GM18870 (cell line): ENCODE measurements around the gene CLDND2.
"Not testable (repeated sequence)": the region's sequence is repeated elsewhere in the genome, so short reads cannot be mapped to it uniquely, and the experiment has no call there.

ENCODE experiments used
- ATAC-seq: cut with Tn5 transposase; IDR thresholded peaks from one replicate; pipeline ENCODE4 v1.9.1; 2021; ENCODE audit warnings: moderate library complexity; ENCODE audit not compliant: unreplicated experiment

Gene CLDND2

DNA sequence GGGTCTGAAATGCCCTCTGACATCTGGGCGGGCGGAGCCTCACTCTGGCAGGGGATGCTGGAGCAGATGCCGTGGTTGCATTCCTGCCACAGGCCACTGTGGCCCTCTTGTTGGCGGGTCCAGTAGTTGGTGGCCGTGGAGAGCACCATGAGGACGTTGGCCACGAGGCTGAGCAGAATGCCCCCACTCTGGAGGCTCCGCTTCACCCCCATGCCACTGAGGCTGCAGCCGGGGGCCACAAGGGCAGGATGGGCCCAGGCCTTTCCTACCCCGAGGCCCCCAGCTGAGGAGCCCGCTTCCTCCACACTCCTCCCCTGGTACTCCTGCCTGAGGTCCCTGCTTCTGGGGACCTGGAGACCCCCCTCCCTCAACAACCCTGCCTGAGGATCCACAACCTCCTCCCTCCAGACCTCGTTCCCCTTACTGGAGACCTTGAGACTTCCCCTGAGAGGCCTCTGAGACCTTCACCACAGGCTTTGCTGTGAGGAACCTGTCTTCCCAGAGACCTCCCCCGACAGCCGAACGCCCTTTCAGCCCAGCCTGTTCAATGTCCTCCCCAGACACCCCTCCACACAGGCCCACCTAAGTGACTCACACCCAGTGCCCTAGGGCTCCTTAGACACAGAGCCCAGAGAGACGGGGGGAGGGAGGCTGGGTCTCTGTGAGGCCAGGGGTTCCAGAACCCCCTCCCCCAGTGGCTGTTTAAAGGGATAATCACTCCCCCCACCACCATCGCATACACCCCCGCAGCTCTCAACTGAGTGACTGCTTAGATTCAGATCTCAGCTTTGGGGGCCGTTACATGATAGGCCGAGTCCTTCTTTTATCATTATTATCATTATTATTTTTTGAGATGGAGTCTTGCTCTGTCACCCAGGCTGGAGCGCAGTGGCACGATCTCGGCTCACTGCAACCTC lies at the start of gene CLDND2:
TSS of gene CLDND2 (minus strand) at position 638 of the 917 bp plus-strand sequence. CDS start at position 212, 426 bp downstream.
- no peak for ATAC-seq

DNA sequence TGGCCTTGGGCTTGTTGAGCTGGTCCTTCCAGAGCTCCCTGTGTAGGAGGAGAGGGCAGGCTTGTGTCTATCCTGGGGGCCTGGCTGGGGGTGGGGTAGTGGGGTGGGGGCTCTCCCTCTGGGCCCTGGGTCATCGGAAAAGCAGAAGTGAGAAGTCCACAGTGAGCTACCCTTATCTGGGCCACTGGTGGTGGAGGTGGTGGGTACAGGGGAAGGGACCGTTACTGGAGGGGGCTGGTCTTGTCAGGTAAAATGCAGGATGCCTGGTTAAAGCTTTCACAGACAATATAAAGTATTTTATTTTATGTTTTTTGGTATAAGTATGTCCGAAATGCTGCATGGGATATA lies 49.0 kb upstream of the CLDND2 start:
- no peak for ATAC-seq

- no peak for ATAC-seq
These were observed 48.5 kb upstream of the CLDND2 start, which contains the start of gene SIGLEC10 for GRCh38 chr19:51417107-51417809. Gene SIGLEC10 (minus strand): TSS chr19:51417642. CDS start chr19:51417581, 61 bp downstream.

- not testable (repeated sequence) for ATAC-seq
These were observed 47.6 kb upstream of the CLDND2 start for GRCh38 chr19:51416422-51416821.

DNA sequence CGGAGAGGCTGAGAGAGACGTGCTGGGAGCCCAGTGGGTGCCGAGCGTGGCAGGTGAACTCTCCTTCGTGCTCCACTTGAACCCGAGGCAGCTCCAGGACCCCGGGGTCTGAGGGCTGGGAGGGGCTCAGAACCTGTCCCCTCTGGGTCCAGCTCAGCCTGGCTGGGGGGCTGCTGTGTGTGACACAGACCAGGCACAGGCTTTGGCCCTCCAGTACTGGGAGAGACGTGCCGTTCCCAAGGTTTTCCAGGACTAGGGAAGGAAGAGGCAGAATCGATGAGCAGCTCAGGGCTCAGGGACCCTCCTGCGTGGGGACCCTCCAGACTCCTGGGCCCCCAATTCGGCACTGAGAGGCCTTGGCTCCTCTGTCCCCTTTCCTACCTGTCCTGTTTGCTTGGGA lies 46.4 kb upstream of the CLDND2 start:
- no peak for ATAC-seq

GRCh38 chr19:51410950-51411748 lies 42.3 kb upstream of the CLDND2 start:
- ATAC-seq, result no peak

DNA sequence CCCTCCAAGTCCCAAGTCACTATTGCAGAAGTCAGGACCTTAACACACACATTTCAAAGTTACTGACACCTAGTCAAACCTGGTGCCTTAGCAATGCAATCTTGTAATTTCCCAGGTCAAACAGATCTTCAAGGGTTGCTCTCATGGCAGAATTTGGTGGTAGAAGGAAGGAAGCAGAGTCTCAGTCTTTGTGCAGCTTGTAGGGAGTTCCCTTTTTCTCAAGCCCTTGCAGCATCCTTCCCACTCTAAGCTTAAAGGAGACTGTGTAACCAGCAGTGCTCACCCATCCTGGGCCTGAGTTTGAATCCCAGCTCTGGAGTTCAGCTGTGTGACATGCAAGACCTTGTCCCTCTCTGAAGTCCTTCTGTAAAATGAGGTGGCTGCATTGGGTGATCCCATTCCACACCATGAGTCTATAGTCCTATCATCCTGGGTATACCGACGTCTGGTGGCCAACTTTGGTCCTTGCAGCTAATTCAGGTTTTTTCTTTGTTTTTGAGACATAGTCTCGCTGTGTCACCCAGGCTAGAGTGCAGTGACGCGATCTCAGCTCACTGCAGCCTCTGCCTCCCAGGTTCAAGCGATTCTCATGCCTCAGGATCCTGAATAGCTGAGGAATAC lies 38.8 kb upstream of the CLDND2 start:
- ATAC-seq, result no peak

DNA sequence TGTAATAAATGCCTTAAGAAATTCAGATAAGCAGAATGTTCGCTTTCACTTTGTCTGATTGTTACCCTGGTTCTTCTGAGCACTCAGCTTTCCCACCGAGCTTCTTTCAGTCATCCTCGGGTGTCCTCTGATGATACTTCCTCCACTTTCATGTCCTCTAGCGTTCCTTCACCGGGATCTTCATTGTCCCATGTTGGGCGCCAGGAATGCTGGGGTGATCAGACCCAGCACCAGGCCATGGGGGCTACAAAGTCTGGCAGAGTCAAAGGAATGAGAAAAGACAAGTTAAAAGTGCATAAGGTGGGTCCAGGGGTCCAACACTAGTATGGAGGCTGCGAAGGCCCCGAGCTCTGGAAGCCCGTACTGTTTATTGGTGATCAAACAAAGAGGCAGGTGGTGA lies 33.3 kb upstream of the CLDND2 start:
- no peak for ATAC-seq

DNA sequence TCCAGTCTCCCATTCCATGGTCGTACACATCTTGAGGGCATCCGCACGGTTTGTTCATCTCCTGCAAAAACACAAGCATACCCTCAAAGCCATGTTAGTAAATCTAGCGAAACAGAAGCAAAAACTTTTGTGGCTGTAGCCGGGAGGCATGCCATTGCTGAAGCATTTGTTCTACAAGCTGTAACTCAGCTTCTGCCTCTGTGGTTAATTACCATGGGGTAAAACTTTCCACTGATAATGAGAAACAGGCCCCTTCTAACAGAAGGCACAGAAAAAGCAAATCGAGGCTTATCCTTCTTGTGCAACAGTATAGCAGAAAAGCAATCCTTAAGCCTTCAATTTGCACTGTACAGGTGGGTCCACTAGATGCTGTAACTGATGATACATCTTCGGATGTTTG lies 31.1 kb upstream of the CLDND2 start:
- not testable (repeated sequence) for ATAC-seq

GRCh38 chr19:51399231-51399630 lies 30.4 kb upstream of the CLDND2 start:
- ATAC-seq, result no peak

DNA sequence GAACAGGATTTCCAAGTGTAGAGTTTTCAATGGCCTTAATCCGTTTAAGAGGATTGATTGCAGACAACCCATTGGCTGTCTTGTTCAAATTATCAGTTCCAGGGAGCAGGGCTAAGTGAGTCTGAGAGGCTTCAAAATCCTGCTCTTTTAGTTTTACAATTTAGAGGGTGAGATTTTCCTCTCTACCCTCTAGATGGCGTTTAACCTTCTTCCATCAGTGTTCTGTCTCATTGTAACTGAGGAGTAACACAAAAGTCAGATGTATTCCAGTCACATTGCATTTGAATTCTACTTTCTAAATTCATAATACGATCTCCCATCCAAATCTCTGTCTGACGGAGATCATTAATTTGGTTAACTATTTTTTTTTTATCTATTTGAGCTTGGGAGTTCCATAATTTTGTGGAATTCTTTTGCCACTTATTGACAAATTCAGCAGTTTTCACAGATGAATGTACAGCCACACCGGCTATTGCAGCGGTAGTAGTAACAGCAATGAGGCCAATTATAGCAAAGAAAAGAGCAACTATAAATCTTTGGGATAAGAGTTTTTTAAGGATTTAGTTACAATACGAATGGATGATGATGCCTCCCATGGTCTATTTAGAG lies 29.4 kb upstream of the CLDND2 start:
- ATAC-seq, result no peak

DNA sequence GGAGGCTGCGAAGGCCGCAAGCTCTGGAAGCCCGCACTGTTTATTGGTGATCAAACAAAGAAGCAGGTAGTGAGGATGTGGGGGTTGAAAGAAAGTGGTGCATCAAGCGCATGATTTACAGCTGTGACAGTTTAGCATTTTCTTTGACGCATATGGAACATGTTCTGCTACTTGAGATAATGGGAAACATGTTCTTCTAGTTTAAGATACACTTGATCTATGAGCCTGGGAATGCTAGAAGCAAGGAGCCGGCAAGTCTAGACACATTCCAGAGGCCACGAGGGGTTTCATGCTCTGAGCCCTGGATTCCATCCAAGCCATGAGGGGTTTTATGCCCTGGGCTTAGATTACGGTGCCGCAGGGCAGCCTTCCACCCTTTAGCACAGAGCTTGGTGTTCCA lies 28.6 kb upstream of the CLDND2 start:
- ATAC-seq, result not testable (repeated sequence)

GRCh38 chr19:51396175-51396574 lies 27.4 kb upstream of the CLDND2 start:
- no peak for ATAC-seq

DNA sequence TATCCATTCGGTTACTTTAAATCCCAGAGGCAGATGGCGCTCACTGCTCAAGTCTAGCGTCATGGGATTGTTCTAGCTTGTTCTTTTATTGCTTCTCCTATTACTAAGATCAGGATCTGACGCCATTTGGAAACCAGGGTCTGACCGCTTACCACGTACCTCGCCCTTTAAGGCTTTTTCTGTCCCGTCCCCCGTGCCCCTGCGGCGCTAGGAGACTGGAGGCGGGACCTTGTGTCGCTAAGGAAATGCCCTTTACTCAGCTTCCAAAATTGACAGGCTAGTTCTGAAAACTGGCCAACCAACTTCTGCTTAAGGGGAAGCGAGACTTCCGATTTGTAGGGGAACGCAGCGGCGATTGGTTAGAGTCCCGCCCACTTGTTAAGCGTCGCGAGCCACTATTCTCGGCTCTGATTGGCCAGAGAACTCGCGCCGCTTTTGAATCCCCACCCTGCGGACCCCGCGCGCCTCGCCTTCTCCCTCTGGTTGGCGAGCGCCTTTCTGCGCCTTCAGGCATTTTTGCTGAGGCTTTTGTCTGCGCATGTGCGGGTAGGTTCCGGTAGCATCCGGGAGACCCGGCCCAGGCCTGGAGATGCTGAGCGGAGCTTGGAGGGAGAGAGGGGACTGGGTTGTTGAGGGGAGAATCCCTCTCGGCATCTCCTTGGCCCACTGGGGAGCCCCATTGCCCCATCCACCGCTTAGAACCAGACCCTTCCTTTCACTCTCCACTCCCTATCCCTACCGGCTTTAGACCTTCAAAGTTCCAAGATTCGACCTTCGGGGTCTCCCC lies 25.4 kb upstream of the CLDND2 start:
- peak; percentile 88 for ATAC-seq

DNA sequence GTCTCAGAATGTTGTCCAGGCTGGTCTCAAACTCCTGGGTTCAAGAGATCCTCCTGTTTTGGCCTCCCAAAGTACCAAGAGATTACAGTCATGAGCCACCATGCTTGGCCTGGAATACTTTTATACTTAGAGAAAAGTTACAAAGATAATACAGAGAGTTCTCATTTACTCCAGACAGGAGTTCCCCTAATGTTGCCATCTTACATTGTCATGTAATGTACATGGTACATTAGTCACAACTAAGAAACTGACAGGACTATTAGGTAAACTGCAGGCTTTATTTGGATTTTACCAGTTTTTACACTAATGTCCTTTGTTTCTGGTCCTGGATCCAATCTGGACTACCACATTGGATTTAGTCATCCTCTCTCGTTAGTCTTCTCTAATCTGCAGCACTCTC lies 23.9 kb upstream of the CLDND2 start:
- no peak for ATAC-seq

DNA sequence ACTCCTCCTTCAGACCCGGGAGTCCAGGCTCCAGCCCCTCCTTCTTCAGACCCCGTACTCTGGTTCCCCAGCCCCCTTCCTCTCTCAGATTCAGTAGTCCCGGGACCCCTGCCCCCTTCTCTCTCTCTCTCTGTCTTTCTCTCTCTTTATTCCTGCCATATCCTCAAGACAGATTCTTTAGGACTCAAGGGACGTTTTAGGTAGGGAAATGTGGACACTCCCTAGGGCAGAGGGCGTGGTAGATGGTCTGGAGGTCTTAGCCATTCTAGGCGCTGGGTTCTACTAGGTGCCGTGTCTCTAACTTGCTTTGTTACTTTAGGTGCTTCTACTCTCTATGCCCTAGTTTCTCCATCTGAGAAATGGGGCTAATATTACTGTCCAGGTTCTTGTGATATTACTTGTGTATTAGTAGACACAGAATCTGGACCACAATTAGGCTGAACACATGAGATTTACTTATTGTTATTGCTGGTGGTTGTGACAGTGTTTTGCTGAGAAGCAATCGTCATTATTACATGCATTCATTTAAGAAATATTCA lies 22.3 kb upstream of the CLDND2 start:
- ATAC-seq, result no peak

GRCh38 chr19:51389143-51389542 lies 20.3 kb upstream of the CLDND2 start:
- ATAC-seq, result no peak

- ATAC-seq, result no peak
These were observed 19.2 kb upstream of the CLDND2 start, which contains the start of gene LIM2 for GRCh38 chr19:51387924-51388389. Gene LIM2 (minus strand): TSS chr19:51387974. CDS start chr19:51387443, 531 bp downstream.

GRCh38 chr19:51386882-51387520 lies 18.2 kb upstream of the CLDND2 start:
- no peak for ATAC-seq
